ENCODE results near the gene PRND. TPM values are rescaled to one million over a fixed set of nuclear protein-coding genes. Genes with fewer than 3 reads are reported as not detected.

PRND gene
- total RNA-seq, 3 donors from 2014 or later = not detected

DNA sequence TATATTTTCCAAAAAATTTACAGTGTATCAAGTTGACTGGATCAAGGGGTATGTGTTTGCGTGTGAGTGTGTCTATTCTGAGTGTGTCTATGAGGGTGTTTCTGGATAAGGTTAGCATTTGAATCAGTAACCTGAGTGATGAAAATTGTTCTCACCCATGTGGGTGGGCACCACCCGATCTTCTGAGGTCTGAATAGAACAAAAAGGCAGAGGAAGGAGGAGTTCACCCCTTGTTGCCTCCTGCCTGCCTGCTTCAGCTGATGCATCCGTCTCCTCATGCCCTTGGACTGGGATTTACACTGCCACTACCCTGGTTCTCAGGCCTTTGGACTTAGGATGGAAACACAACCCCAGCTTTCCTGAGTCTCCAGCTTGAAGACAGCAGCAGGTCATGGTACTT is 13.7 kb upstream of the PRND start:
- H3K36me3 ChIP-seq = no peaks in the 10 kb centered on the region
- H3K4me3 ChIP-seq = no peak overlapping the region
- no peak for DNase-seq (ENCODE audit: low spot score in 2 of 2)
- H3K4me1 ChIP-seq = no peaks in the 10 kb centered on the region
- intact Hi-C loops (cut with DNase I; ENCODE audit: low total_unique reads) = no loop called here
- TF ChIP-seq, protein P1, sequence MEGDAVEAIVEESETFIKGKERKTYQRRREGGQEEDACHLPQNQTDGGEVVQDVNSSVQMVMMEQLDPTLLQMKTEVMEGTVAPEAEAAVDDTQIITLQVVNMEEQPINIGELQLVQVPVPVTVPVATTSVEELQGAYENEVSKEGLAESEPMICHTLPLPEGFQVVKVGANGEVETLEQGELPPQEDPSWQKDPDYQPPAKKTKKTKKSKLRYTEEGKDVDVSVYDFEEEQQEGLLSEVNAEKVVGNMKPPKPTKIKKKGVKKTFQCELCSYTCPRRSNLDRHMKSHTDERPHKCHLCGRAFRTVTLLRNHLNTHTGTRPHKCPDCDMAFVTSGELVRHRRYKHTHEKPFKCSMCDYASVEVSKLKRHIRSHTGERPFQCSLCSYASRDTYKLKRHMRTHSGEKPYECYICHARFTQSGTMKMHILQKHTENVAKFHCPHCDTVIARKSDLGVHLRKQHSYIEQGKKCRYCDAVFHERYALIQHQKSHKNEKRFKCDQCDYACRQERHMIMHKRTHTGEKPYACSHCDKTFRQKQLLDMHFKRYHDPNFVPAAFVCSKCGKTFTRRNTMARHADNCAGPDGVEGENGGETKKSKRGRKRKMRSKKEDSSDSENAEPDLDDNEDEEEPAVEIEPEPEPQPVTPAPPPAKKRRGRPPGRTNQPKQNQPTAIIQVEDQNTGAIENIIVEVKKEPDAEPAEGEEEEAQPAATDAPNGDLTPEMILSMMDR (IDR thresholded peaks at IDR 0.05) = no peak
- TF ChIP-seq POLR2A (IDR thresholded peaks at IDR 0.05) = no peak
- peaks cover 0 to 2% of the 10 kb centered on the region in 2 donors for H3K27me3 ChIP-seq
- H3K27ac ChIP-seq = no peak overlapping the region
- no peaks in the 10 kb centered on the region for H3K9me3 ChIP-seq

DNA sequence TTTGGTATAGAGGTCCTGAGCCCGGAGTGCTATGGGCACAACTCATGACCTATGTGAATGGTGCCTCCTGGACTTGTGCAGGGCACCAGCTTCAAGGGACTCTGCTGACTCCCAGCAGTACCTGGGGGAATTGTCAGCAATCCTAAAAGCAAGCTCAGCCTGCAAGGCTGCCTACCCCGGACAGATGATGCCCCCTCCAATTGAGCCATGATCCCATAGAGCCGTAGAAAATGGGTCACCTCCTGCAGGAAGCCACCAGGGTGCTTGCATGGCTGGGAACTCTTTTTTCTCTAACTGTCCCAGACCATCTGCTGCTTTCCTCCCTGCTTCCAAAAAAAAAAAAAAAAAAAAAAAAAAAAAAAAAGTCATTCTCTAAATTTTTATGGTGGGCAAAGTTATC is 12.9 kb upstream of the PRND start:
- Histone ChIP-seq H3K4me1 (no peaks in the 10 kb centered on the region), H3K36me3 (no peaks in the 10 kb centered on the region), H3K27ac (no peak overlapping the region), H3K4me3 (no peak overlapping the region), H3K27me3 (peaks cover 0 to 2% of the 10 kb centered on the region in 2 donors), H3K9me3 (no peaks in the 10 kb centered on the region)
- intact Hi-C loops (cut with DNase I; ENCODE audit: low total_unique reads) = no loop called here
- no peak for DNase-seq (ENCODE audit: low spot score in 2 of 2)
- no peak for TF ChIP-seq POLR2AphosphoS5 (IDR thresholded peaks at IDR 0.05)
- no peak for TF ChIP-seq POLR2A (IDR thresholded peaks at IDR 0.05)
- TF ChIP-seq, protein P1 (IDR thresholded peaks at IDR 0.05) = no peak

DNA sequence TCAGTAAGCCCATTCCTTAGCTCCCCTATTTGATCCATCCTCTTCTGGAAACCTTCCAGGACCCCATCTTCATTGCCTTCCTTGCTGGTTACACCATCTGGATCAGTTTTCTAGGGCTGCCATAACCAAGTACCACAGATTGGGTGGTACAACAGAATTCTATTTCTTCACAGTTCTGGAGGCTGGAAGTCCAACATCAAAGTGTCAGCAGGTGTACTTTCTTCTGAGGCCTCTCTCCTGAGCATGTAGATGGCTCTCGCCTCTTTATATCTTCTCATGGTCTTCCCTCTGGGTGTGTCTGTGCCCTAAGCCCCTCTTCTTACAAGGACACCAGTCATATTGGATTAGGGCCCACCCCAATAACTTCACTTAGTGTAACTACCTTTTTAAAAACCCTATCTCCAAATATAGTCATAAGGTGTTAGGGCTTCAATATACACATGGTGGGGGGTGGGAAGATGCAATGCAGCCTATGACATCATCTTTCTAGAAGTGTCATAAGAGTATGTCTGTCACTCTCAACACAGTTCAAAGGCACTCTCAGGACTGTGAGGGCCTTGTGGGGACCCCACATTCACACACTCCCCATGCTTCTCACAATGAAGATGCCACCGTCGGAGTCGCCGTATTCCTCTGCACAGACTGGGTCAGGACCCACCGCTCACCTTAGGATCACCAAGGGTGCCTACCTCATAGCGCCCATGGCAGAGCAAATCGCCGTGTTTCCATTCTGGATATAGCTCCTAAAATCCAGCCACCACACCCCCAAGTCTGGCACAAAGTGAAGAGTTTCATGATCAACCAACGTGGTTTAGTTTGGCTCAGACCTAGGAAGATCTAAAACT is 12.2 kb upstream of the PRND start:
- TF ChIP-seq, protein P1 (IDR thresholded peaks at IDR 0.05) = no peak
- TF ChIP-seq POLR2A (IDR thresholded peaks at IDR 0.05) (no peak), POLR2AphosphoS5 (IDR thresholded peaks at IDR 0.05) (no peak)
- no peaks in the 10 kb centered on the region for H3K4me1 ChIP-seq

DNA sequence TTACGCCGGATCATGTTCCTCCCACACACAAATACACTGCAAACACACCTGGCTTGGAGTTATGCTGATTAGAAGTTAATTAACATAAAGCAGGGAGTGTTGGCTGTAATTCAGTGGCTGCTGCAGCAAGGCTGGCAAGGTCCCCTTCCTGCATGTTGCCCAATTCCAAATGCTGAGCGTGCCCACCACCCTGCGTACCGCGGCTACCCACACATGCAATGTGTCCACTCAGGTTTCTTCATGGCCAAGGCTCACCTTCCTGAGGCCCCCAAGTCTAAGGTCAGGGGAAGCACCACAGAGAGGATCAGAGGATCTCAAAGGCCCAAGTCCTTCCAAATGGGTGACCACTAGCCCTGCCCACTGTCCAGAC is 11.6 kb upstream of the PRND start:
- Histone ChIP-seq H3K36me3 (no peaks in the 10 kb centered on the region), H3K27ac (no peak overlapping the region), H3K4me1 (no peaks in the 10 kb centered on the region), H3K27me3 (peaks cover 0 to 2% of the 10 kb centered on the region in 2 donors), H3K9me3 (no peaks in the 10 kb centered on the region), H3K4me3 (no peak overlapping the region)
- DNase-seq (ENCODE audit: low spot score in 2 of 2) = no peak
- TF ChIP-seq POLR2AphosphoS5 (IDR thresholded peaks at IDR 0.05) = no peak
- intact Hi-C loops (cut with DNase I; ENCODE audit: low total_unique reads) = no loop called here

More for the DNA sequence above, 12.2 kb upstream of the PRND start:
- Histone ChIP-seq H3K36me3 (no peaks in the 10 kb centered on the region), H3K27me3 (peaks cover 0 to 2% of the 10 kb centered on the region in 2 donors), H3K27ac (no peak overlapping the region), H3K9me3 (no peaks in the 10 kb centered on the region), H3K4me3 (no peak overlapping the region)
- intact Hi-C loops (cut with DNase I; ENCODE audit: low total_unique reads) = no loop called here
- no peak for DNase-seq (ENCODE audit: low spot score in 2 of 2)

DNA sequence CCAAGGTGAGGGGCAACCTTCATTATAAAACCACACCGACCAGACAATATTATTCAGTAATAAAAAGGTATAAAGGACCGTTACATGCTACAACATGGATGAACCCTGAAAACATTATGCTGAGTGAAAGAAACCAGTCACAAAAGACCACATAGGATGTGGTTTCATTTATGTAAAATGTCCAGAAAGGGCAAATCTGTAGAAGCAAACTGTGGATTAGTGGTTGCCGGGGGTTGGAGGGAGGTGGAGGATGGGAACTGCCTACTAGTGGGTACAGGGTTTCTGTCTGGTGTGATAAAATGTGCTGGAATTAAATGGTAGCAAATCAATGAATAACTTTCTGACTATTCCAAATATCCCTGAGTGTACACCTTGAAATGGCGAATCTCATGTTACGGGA is 10.2 kb upstream of the PRND start:
- no peak overlapping the region for H3K4me3 ChIP-seq
- H3K4me1 ChIP-seq = no peaks in the 10 kb centered on the region
- intact Hi-C loops (cut with DNase I; ENCODE audit: low total_unique reads) = no loop called here
- H3K9me3 ChIP-seq = no peaks in the 10 kb centered on the region
- no peak for DNase-seq (ENCODE audit: low spot score in 2 of 2)
- H3K27ac ChIP-seq = no peak overlapping the region
- TF ChIP-seq, protein P1 (IDR thresholded peaks at IDR 0.05) = no peak
- TF ChIP-seq POLR2A (IDR thresholded peaks at IDR 0.05) (no peak), POLR2AphosphoS5 (IDR thresholded peaks at IDR 0.05) (no peak)
- H3K36me3 ChIP-seq = no peaks in the 10 kb centered on the region
- peaks cover 0 to 2% of the 10 kb centered on the region in 2 donors for H3K27me3 ChIP-seq
